AG08395 (cell line): ENCODE measurements around the gene PPM1L.

Experiments
- DNase-seq: peaks from one replicate; pipeline ENCODE4 v3.0.0; 2012; ENCODE audit warnings: mixed read lengths, low spot score

PPM1L gene

DNA sequence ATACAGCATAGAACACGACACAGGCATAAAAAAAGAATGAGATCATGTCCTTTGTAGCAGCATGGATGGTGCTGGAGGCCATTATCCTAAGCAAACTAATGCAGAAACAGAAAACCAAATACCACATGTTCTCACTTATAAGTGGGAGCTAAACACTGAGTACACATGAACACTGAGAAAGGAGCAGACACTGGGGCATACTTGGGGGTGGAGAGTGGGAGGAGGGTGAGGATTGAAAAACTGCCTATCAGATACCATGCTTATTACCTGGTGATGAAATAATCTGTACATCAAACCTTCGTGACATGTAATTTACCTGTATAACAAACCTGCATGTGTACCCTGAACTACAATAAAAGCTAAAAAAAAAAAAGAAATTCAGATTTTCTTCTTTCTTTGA lies 100.4 kb downstream of the PPM1L start:
- no peak for DNase-seq

DNA sequence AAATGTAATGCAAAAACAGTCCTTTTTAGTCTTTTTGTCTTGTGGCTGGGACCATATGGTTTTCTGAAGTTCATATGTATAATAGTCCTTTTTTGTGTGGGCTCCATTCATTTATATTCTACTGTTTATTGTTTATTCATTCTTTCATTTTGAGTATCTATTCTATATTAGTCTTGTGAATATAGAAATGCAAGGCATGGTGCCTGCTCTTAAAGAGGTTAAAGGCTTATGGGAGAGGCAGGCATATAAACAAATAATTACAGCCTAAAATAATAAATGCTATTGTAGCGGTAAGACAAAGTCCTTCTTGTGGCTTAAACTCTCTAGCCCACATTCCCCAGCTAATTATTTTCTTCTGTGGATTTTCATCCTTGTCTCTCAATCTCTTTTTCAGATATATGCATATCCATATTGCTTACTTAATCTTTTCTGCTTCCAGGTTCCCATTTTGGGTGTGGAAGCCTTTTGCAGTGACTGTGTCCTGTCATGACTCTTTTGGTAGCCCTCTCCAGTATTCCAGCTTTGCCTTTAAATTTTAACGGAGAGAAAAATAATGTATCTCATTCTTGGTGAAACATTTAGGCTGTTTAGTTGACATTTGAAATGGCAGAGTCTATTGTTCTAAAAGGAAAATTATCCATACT lies 101.6 kb downstream of the PPM1L start:
- no peak for DNase-seq

DNA sequence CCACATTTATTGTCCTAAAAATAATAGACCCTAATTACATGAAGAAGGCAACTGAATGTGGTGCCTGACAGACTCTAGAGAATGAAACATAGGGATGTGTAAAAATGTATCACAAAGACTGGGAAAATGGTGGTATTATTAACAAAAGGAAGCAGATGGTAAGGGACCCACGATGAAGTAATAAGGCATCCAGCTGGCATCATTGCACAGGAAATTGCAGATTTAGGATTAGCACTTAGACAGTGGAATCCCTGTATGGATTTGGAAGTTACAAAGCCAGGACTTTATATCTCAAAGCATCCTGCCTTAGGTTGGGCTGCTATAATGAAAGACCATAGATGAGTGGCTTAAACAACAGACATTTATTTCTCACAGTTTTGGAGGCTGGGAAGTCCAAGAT lies 104.3 kb downstream of the PPM1L start:
- DNase-seq = no peak

- DNase-seq = no peak
Measured at GRCh38 chr3:160869825-160870224, 113.8 kb downstream of the PPM1L start.

DNA sequence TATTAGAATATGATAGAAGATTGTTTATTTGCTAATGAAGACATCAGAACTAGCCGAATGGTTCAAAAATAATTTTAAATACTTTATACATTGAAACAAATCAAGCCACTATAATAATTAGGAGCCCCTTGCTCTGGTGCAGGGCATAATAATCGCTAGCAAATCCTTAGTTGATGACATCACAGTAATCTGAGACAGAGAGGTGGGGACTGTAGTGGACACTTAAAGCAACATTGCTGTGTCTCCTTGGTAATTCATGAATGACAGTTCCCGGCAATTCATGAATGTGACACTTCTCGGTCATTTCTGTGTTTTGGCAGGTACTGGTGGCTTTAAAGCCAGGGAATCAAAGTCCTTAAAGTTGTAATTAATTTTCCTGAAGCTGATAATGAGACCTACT lies 114.3 kb downstream of the PPM1L start:
- no peak for DNase-seq

- DNase-seq = no peak
Measured at GRCh38 chr3:160874736-160875135, 118.7 kb downstream of the PPM1L start.

- DNase-seq = no peak
Measured at GRCh38 chr3:160876643-160877042, 120.6 kb downstream of the PPM1L start.

GRCh38 chr3:160879859-160880258 lies 123.8 kb downstream of the PPM1L start:
- no peak for DNase-seq

DNA sequence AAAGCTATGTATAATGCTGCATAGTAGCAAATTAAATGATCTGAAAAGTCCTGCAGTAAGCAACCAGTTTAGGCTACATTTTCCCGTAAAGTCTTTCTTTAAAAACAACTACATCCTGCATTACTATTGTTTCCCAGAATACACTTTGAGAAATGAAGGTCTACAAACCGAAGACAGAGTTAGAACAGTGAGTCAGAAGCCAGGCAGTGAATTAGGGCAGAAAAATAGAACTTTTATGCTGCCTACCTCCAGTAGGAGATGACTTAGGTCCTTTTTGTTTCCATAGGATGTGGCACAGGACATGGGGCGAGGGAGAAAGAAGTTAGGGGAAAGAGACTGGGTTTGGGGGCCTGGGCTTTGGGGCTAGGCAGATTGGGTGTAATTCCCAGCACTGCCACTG lies 127.3 kb downstream of the PPM1L start:
- DNase-seq = no peak

DNA sequence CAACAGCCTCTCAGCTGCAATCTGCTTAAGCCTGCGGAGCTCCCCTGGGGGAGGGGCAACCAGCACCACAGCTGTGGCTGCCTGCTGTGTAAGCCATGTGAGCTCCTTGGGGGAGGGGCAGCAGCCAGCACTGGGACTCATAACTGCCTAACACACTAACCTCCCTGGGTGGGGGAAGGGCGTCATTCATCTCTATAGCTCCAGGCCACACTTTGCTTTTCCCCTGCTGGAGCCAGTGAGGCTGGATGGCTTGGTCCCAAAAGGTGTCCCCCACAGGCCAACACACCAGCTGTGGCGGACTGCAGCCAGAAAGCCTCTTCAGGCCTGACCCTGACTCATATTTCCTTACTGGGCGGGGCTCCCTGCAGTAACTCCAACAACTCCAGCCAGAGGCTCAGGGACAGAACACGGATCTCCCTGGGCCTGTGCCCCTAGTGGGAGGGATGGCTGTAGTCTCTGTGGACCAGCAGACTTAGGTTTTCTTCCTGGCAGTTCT lies 129.8 kb downstream of the PPM1L start:
- DNase-seq = no peak

DNA sequence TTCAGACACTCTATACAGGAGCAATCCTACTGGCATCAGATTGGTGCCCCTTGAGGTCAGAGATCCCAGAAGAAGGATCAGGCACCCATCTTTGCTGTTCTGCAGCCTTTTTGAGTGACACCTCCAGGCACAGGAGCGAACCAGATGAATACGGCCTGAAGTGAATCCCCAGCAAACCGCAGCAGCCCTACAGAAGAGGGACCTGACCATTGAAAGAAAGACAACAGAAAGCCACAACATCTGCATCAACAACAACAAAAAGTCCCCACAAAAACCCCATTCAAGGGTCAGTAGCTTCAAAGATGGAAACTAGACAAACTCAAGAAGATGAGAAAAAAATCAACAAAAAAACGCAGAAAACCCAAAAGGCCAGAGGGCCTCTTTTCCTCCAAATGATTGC lies 130.4 kb downstream of the PPM1L start:
- DNase-seq = no peak

- no peak for DNase-seq
Measured at GRCh38 chr3:160893207-160893606, 137.2 kb downstream of the PPM1L start.

- DNase-seq = no peak
Measured at GRCh38 chr3:160904691-160905090, 148.7 kb downstream of the PPM1L start.

DNA sequence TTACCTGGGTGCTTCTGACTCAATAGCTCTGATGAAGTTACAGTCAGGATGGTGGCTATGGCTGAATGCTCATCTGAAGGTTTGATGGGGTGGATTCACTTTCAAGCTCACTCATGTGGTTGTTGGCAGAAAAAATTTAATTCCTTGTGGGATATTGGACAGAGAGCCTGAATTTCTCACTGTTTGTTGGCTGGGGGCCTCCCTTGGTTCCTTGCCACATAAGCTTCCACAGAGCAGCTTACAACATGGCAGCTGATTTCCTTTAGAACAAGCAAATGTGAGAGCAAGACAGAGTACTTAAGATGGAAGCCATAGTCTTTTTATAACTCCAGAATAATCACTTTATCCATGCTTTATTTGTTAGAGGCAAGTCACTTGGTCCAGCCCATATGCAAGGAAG lies 150.6 kb downstream of the PPM1L start:
- DNase-seq = no peak

- no peak for DNase-seq
Measured at GRCh38 chr3:160909917-160910316, 153.9 kb downstream of the PPM1L start.

DNA sequence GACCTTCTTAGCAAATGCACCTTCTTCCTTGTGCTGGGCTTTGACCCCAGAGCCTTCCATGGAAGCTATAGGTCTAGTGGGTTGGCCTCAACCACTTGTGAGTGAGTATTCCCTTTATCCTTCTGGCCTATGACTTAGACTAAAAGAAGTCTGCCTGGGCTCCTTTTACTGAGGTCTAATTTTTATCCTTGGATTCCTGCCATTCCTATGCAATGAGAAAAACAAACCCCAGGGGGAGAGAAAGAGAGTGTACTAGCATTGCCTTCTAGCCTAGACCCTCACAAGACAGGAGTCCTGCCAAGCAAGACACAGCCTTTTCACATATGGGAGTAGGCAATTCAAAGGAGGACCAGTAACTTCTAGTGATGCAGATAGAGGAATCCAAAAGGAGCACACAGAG lies 155.4 kb downstream of the PPM1L start:
- DNase-seq = no peak

- no peak for DNase-seq
Measured at GRCh38 chr3:160916472-160916871, 160.4 kb downstream of the PPM1L start.

- no peak for DNase-seq
Measured at GRCh38 chr3:160919942-160920341, 163.9 kb downstream of the PPM1L start.

DNA sequence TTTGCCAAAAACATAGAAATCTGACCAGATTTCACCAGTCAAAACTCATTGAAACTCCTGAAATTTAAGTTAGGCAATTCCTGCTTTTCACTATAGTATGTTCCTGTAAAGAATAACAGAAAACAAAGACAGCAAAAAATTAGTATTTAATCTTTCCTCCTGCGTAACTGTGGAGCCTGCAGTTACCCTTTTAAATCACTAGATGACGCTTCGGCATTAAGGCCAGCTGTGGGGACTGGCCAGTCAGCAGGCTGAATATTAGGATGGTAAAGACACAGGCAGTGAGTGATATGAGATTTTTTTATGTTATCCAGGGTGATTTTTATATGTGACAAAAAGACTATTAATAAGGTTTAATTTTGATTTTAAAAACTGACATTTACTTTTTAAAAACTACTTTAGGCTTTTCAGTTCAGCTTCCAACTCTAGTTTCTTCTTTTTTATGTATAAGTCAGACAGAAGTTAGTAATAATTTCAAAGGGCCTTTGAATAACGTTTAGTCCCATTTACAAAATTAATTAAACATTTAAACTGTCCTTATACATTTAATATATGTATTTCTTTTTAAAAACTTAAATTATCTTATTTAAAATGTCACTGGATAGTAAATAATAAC lies 165.1 kb downstream of the PPM1L start:
- DNase-seq = peak; percentile 72

- no peak for DNase-seq
Measured at GRCh38 chr3:160924776-160925175, 168.7 kb downstream of the PPM1L start.

GRCh38 chr3:160927620-160928019 lies 171.6 kb downstream of the PPM1L start:
- DNase-seq = no peak

- DNase-seq = no peak
Measured at GRCh38 chr3:160928183-160928726, 172.2 kb downstream of the PPM1L start.

- DNase-seq = peak; percentile 17
Measured at GRCh38 chr3:160929595-160929994, 173.6 kb downstream of the PPM1L start.

DNA sequence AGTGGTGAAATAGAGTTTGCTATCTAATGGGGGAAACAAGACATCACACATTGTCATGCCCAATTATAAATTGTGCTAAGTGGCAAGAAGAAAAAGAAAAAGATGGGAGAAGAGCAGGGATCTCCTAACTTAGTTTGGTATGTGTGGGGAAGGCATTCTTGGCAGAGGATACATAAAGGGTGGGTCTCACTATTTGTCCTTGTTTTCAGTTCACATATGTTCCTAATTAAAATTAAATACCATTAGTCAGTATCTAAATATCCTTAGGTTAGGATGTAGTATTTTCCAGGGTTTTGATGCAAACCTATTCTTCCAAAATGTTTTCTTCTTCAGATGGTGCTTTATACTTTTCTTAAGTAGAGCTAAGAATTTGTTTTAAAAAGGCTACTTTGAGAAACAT lies 175.4 kb downstream of the PPM1L start:
- DNase-seq = peak; percentile 54
